Amniotic epithelial cell (primary cell): ENCODE results near the gene NAA15.
A peak's percentile ranks its signal among the peaks of the same experiment; 100 is the strongest.
"Not testable (repeated sequence)": the region's sequence is repeated elsewhere in the genome, so short reads cannot be mapped to it uniquely, and the experiment has no call there.

Experiments used
- DNase-seq: peaks from one replicate; pipeline ENCODE4 v3.0.0-alpha.2; 2010; ENCODE audit warnings: low read depth

NAA15 gene

DNA sequence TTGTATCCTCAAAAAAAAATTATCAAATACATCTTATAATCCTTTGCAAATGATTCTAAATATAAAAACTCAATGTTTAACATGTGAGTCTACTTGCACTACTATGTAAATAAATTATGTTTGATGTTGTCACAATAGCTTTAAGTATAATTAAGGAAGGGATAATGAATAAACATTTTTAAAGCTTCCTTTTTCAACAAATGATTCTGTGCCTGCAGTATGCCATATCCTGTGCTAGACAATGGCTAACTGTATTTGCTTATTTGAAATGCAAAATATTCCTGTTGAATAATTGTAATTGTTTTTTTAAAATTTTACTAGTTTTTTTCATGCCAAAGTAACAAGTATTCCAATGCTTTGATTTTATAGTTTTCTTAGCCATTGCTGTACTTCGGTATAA is 60.0 kb downstream of the NAA15 start:
- no peak for DNase-seq

DNA sequence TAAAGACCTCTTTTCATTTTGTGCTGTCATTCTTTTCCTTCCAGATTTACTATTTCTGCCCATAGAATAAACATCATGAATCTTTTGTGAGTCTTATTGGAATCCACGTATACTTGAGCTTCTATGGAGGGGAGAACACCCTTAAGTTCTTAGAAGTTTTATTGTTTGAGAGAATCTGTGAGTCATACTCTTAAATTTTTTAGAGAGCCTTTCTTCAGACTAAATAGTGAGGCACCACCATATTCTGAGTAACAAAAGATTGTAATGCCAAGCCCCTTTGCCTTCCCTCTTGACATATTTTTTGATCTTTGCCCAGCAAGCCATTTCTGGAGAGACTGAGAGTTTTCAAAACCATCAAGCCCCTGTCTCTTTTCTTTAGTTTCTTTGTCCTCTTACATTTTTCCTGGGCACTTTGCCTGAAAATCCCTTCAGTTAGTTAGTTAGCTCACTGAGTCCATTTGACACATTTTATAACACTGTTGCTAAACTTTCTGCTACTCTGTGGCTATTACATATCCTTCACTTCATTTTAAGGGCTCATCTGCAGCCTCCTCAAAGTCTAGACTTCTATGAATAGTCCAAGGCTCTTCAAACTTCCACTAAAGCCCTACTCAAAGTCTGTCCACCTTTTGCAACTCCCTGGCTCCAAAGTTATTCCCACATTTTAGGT is 66.3 kb downstream of the NAA15 start:
- DNase-seq: peak; percentile 17

DNA sequence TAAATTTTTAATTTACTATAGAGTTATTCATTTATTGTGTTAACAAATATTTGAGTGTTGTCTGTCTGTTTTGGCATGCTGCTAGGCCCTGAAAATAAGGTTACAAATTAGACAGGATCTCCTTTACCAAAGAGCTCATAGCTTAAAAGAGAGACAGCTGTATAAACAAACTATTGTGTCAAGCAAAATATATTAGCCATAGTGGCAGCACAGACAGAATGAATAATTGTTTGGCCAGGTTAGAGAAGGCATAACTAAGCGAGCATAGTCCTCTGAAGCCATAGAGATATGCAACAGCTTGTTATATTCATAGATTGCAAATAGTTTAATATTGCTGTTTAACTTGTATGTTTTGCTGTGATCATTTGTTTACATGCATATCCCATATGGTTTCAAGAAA is 67.7 kb downstream of the NAA15 start:
- no peak for DNase-seq

DNA sequence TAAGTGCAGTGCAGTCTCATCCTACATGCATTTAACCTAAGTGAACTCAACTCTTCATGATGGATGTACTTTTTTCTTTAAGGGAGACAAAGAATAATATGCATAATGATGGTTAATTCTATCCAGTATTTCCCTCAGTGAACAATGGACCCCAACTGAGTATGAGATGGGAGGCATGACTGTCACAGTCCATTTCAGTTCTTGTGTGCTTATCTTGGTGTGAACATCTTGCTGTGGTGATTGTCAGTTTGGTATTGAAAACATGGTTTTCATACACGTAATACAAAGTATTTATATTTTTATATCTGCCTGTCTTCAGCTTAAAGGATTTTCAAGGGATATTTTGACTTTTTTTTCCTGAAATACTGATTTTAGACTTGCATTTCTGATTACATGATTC is 72.9 kb downstream of the NAA15 start:
- no peak for DNase-seq

DNA sequence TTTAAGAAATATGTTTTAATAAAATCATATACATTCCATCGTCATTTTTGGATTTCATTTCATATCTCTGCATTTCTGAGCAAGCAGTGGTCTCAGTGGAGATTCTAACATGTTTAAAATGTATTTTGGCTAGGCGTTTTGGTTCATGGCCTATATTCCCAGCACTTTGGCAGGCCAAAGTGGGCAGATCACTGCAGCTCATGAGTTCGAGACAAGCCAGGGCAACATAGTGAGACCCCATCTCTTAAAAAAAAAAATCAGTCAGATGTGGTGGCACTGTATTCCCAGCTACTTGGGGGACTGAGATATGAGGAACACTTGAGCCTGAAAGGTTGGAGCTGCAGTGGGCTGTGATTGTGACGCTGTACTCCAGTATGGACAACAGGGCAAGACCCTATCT is 85.1 kb downstream of the NAA15 start:
- no peak for DNase-seq

DNA sequence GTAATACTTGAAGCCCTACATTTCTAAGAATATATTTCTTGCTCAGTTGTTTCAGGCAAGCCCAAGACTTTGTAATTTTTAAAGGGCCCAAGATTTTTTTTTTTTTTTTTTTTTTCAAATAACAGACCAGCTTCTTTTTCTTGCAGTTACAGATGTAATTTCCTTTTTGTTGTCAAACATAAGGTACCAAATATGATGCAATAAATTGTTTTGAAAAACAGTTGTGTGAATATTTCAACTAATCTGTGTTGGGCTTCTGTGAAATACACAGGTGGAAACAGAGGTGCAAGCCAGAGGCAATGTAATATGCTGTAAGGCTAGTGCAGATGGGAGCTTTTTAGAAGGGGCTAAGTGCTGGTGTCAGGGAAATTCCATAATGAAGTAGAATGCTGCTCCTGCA is 87.8 kb downstream of the NAA15 start:
- DNase-seq: no peak

DNA sequence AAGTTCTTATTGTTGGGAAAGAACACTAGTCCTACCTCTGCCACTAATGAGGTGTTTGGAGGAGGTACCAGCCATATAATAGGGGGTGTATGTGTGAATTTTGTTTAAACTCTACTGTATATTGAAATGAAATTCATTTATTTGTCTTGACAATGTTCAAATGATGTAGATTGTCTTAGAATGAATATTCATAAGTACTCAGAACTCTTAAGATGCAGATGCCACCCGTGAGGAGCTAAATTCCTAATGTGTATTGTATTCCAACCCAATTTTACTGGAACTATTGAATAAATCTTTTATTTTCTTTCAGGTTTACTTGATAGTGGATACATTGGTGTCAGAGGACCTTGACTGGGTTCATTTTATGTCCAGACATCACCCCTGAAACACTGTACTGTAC is 88.7 kb downstream of the NAA15 start:
- no peak for DNase-seq

DNA sequence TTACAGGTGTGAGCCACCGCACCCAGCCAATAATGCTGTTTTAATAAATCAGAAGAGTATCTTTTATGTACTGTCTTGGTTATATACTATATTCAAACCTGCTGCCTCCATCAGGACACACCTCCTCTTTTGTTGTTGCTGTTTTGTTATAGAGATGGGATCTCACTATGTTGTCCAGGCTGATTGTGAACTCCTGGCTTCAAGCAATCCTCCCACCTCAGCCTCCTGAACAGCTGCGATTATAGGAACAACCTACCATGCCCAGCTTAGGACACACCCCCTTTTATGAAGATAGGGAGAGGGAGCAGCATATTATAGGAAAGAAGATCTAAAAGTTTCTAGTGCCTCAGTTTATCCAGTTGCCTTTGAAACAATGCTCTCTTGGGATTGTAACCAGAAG is 90.4 kb downstream of the NAA15 start:
- no peak for DNase-seq

DNA sequence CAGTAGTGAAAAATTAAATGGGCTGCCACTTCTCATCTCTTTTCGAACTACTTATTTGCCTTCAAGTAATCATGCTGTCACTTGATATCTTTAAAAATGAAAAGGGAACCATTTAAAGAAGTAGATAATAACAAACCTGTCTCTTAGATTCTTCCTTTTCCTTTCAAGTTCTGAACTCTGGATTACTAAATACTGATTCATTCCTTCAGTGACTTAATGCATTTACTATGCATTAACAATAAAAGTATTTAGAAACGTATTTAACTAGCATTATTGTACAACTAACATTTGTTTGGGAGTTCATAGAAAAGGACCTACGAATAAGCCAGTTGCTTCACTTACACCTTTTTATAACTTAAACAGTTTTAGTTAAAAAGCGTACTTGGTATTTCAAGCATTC is 91.5 kb downstream of the NAA15 start:
- DNase-seq: no peak

DNA sequence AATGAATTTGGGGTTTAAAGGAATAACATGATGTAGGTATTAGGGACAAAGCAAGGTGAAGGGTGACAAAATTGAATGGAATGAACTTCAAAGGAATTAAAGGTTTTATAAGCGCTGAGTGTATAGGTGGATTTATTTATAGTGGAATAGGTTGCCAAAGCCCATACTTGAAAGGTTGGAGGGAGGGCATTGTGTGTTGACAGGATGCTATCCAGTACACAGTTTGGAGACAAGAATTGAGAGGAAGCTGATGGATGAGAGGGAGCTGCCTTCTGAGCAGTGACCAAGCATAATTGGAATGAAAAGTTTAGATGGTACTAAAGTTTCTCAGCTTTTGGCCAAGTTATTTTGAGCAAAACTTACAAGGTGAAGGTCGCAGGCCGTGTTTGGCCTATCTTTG is 100.1 kb downstream of the NAA15 start:
- DNase-seq: no peak

DNA sequence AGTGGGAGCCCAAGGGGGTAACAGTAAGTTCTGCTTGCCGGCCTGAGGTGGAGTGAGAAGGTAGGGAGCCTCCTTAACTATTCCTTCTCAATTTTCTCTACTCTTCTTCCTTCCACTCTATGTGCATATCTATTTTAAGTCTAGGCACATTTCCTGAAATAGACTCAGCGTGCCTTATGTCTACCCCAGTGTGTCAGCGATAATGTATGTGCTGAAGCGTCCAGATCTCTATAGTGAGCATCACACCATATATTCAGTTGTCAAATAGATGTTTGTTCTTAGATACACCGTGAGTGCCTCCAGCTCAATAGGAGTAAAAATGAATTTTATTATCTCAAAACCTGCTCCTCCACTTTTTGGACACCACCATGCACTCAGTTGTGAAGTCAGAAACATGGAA is 101.1 kb downstream of the NAA15 start:
- DNase-seq: no peak

DNA sequence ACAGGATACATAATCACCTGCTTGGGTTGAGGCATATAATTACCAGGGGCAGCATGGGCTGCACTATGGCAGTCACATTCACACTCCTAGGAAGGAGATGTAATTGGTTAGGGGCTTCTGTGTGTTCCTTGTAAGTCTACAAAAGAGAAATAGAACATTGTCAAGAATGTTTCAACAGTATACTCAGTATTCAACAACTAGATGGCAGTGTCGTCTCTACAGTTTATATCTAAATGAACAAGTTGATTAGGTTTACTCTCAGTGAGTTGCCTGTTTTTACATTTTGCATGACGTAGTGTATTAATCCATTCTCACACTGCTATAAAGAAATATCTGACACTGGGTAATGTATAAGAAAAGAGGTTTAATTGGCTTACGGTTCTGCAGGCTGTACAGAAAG is 102.2 kb downstream of the NAA15 start:
- no peak for DNase-seq

DNA sequence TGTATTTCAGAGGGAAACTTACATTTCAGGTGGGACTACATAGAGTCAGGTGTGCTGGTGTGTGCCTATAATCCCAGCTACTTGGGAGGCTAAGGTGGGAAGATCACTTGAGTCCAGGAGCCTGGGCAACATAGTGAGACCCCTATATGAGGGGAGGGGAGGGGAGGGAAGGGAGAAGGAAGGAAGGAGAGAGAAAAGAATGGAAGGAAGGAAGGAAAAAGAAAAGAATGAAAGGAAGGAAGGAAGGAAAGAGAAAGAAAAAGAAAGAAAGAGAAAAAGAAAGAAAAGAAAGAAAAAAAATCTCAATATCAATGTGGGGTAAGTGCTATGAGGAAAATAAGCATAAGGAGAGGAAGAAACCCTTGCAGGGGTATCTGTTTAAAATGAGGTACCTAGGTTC is 109.0 kb downstream of the NAA15 start:
- no peak for DNase-seq

DNA sequence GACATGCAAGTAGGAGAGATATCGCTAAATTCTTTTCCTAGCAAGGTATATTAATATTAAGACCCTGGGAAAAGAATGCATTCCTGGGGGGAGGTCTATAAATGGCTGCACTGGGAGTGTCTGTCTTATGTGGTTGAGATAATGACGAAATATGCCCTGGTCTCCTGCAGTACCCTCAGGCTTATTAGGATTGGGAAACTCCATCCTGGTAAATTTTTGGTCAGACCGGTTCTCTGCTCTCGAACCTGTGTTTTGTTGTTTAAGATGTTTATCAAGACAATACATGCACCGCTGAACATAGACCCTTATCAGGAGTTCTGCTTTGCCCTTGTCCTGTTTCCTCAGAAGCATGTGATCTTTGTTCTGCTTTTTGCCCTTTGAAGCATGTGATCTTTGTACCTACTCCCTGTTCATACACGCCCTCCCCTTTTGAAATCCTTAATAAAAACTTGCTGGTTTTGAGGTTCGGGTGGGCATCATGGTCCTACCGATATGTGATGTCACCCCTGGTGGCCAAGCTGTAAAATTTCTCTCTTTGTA is 113.4 kb downstream of the NAA15 start:
- DNase-seq: peak; percentile 16

DNA sequence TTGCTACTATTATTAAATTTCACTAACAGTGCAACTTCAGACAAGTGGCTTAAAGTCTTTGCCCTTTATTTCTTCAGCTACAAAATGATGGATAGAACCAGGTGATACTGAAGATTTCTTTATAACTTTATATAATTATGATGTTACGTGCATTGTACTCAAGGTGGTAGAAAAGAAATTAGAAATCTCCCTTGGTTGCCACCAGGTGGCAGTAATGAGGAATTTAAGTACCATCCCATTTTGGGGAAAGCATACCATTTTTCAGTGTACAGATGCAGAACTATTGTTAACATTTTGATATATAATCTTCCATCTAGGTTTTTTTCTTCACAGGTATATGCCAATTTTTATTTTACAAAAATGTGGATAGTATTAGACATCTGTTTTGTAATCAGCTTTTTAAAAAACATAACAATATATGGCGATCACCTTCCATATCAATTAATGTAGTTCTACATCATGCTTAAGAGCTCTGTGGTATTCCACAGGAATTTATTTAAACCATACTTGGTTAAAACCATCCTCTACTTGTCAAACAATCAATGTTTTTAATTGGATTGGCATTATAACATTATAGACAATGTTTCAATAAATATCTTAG is 114.9 kb downstream of the NAA15 start:
- peak; percentile 45 for DNase-seq

DNA sequence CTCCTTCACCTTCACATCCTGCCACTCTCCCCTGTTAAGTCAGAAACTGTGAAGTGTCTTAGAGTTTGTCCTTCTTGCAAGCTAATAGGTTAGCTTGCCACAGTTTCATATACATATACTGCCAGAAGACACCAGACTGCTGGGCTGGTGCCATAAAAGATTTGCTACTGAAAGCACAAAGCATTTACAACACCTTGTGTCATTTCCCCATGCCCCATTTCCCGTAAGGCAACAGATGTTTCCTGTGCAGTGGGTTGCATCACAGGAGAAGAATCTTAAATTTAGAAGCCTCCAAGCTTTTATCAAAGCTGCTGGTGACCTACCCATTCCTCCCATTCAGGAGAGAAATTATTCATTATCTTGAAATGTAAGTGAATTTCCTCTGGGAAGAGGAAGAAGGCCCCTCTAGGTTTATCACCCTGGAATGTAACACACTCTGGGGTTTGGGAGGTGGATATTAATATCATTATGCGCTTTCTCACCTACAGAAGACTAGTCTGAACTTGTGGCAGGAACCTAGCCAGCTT is 118.1 kb downstream of the NAA15 start:
- DNase-seq: peak; percentile 82

DNA sequence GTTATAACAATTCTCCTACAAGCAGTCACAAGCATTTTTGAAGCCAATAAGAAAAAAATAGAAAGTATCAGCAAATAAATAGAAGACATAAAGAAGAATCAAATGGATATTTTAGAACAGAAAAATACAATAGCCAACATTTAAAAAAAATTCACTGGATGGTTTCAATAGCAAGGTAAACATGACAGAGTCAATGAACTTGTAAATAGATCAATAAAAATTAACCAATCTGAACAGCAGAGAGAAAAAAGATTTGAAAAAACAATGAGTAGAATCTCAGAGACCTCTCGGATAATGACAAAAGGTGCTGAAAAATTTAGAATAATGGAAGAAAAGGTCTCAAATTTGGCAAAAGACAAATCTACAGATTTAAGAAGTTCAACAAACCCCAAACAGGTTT is 119.3 kb downstream of the NAA15 start:
- no peak for DNase-seq

DNA sequence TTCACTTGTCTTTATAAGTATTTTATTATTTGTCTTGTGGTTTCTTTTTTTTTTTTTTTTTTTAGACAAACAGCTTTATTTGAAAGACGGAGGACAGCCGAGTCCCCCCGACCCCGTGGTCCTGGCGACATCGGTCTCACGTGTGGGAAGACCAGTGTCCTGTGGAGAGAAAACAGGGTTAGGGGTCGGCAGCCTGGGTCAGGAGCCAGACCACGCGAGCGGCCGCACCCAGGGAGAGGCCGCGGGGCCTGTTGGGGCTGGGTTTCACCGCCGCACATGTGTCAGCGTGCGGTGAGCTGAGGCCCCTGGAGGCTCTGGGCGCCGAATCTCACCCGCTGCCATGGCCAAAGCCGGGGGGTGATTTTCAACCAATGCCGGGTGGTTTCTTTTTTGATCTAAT is 134.8 kb downstream of the NAA15 start:
- DNase-seq: no peak

DNA sequence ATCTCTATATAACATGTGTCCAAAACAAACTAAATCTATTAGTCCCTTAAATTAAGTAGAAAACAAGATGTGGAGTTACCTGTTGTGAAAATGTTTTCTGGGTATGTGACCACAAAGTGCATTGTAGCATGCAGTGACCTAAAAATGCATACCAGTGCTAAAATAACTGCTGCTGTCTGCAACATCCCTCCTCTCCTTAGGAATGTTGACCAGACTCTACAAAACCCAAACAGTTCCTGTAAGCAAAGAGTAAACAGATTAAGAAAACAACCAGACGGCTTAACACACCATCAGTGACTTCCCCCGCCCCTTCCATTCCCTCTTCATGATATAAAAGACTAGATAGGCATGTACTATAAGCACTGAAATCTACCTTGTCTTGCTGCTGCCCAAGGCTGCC is 136.8 kb downstream of the NAA15 start:
- DNase-seq: no peak

DNA sequence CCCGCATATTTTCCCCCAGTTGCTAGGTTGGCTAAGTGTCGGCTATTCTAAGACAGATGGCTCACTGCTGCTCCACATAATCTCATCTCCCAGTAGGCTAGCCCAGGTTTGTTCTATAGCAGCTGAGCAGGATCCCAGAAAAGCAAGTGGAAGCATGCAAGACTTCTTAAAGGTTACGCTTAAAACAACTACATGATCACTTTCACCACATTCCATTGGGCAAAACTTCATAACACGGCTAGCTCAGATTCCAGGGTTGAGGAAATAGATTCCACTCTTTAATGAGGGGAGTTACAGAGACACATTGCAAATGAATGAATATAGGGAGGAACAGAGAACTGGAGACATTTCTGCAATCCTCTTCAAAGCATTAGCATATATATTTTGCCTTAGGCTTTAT is 139.7 kb downstream of the NAA15 start:
- DNase-seq: no peak

DNA sequence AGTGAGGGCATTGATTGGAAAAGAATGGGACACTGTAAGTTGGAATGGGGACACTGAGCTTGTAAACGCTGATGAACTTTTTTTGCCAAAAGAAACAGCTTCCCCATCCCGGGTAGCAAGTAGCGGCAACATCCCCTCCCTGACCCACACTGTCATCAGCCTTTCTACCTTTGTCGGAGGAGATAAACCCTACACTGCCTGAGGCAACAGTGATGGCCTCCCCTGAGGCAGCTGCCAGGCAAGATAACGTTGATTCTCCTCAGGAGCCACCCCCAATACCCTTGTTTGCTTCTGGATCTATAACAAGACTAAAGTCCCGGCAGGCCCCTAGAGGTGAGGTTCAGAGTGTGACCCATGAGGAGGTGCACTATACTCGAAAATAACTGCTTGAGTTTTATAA is 142.4 kb downstream of the NAA15 start:
- no peak for DNase-seq

DNA sequence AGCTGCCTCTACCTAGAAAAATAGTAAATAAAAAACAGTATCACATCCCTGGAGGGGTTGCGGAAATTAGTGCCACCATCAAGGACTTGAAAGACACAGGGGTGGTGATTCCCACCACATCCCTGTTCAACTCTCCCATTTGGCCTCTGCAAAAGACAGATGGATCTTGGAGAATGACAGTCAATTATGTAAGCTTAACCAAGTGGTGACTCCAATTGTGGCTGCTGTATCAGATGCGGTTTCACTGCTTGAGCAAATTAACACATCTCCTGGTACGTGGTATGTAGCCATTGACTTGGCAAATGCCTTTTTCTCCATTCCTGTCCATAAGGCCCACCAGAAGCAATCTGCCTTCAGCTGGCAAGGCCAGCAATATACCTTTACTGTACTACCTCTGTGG is 143.6 kb downstream of the NAA15 start:
- DNase-seq: not testable (repeated sequence)

DNA sequence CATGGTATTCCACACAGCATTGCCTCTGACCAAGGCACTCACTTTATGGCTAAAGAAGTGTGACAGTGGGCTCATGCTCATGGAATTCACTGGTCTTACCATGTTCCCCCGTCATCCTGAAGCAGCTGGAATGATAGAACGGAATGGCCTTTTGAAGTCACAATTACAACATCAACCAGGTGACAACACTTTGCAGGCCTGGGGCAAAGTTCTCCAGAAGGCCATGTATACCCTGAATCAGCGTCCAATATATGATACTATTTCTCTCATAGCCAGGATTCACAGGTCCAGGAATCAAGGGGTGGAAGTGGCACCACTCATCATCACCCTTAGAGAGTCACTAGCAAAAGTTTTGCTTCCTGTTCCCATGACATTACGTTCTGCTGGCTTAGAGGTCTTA is 145.8 kb downstream of the NAA15 start:
- not testable (repeated sequence) for DNase-seq

DNA sequence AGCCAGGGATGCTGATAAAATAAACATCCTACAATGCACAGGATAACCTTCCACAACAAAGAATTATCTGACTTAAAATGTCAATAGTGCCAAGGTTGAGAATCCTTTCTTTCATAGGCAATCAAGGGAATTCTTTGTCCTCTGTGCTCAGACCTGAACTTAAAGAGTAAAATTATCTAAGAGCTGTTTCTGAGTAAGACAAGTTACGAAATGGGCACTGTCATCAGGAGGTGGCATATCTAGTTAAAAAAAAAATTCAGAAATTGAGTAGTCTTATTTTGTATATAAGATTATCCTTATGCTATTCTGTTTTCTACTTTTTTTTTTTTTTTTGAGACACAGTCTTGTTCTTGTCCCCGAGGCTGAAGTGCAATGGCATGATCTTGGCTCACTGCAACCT is 149.3 kb downstream of the NAA15 start:
- peak; percentile 7 for DNase-seq
